GM23338 (cell line): Measurements from ENCODE around the gene GOLM1.
"Not testable (repeated sequence)": the region's sequence is repeated elsewhere in the genome, so short reads cannot be mapped to it uniquely, and the experiment has no call there.

Source experiments
- CTCF ChIP-seq, 2 experiments: fragments of 200-600 bp in 1 of 2; sonication (generic) in 1 of 2; conservative IDR thresholded peaks; 2 replicates each; pipeline versions ENCODE4 v1.5.1 to v1.6.1; 2016 to 2017; ENCODE audit warnings: antibody characterized with exemption in 2 of 2, low read depth in 2 of 2, mild to moderate bottlenecking in 2 of 2, moderate library complexity in 1 of 2
- ETS1 ChIP-seq: IDR thresholded peaks from 2 replicates; pipeline ENCODE4 v1.6.1; 2016; ENCODE audit warnings: antibody characterized with exemption
- EZH2 ChIP-seq: fragments of 200-600 bp; sonication (generic); IDR thresholded peaks from one replicate; pipeline ENCODE4 v1.8.0; 2017; ENCODE audit warnings: antibody characterized with exemption, mild to moderate bottlenecking, low read depth; ENCODE audit not compliant: unreplicated experiment
- EZH2phosphoT487 ChIP-seq: fragments of 200-600 bp; sonication (generic); IDR thresholded peaks from one replicate; pipeline ENCODE4 v1.8.1; 2018; ENCODE audit warnings: antibody characterized with exemption; ENCODE audit not compliant: unreplicated experiment
- JUNB ChIP-seq: IDR thresholded peaks from one replicate; pipeline ENCODE4 v1.6.1; 2016; ENCODE audit warnings: antibody characterized with exemption; ENCODE audit not compliant: unreplicated experiment
- POLR2AphosphoS5 ChIP-seq: IDR thresholded peaks from 2 replicates; pipeline ENCODE4 v1.6.1; 2016; ENCODE audit warnings: antibody characterized with exemption, low read depth
- REST ChIP-seq: IDR thresholded peaks from one replicate; pipeline ENCODE4 v1.6.1; 2018; ENCODE audit warnings: antibody characterized with exemption; ENCODE audit not compliant: unreplicated experiment
- ZNF114 ChIP-seq: fragments of 250-450 bp; sonication (Bioruptor Pico); IDR thresholded peaks from 2 replicates; pipeline ENCODE4 v1.5.0; 2020; ENCODE audit warnings: mild to moderate bottlenecking, moderate library complexity

GRCh38 chr9:86048018-86048742 lies 51.2 kb downstream of the GOLM1 start:
- not testable (repeated sequence) for TF ChIP-seq POLR2AphosphoS5; CTCF (conservative IDR thresholded peaks at IDR 0.05; ENCODE audit: low read depth in 2 of 2); REST; EZH2; ETS1; ZNF114 (CRISPR knock-in tag); EZH2phosphoT487; JUNB
